Thyroid gland (tissue), 4 donors: ENCODE results near the gene HOXB9.

ENCODE experiments used
- POLR2A ChIP-seq, 2 donors: fragments of 450-650 bp; IDR thresholded peaks; one replicate each; pipeline ENCODE4 v1.6.1; 2017; ENCODE audit warnings: antibody characterized with exemption in 2 of 2, mild to moderate bottlenecking in 2 of 2, moderate library complexity in 1 of 2
- TF ChIP-seq, protein P1 (sequence below), 6 experiments: fragments of 200-600 bp in 3 of 6; fragments of 450-650 bp in 3 of 6; sonication (generic) in 3 of 6; IDR thresholded peaks; one replicate each; pipeline ENCODE4 v1.5.1; 2016 to 2019; ENCODE audit warnings: antibody characterized with exemption in 6 of 6, mild to moderate bottlenecking in 2 of 6, inconsistent platforms in 1 of 6, moderate library complexity in 1 of 6

DNA sequence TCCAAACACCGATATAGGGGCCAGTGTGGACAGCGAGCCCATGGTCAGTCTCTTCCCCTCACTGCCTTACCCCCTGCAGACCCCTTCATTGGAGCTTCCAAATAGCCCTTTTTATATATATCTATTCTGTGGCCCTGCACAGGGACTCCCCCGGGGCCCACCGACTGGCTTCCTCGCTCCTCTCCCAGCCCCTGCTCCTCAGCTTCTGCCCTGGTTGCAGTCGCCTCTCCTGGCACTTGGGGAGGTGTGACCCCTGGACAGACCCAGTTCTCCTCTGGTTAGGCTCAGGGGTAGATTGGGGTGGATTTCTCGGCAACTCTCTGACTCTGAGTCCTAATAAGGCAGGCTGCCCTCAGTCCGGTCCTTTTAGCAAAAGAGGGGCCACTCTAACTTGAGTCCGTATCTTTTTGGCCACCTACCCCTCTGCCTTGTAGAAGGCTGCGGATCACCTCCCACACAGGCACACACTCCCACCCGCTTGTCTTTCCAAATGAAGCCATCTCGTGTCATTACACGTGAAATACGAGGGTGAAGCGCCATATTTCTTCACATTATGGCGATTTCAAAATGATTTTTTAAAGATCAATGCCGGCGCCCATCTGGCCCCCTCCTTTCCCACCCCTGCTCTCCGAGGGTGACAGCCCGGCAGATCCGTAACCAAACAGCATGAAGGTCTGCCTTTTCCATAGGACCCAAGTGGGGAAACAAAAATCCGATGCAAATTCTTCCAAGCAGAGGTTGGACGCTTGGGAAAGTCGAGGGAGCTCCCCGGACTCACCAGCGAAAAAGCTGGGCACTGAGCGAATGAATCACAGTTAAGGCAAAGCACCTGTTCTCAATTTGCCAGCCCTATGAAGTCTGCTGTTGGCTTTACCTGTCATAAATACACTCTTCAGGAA lies 1.7 kb upstream of the HOXB9 start:
- TF ChIP-seq POLR2A (IDR thresholded peaks at IDR 0.05): no peak
- TF ChIP-seq, protein P1, sequence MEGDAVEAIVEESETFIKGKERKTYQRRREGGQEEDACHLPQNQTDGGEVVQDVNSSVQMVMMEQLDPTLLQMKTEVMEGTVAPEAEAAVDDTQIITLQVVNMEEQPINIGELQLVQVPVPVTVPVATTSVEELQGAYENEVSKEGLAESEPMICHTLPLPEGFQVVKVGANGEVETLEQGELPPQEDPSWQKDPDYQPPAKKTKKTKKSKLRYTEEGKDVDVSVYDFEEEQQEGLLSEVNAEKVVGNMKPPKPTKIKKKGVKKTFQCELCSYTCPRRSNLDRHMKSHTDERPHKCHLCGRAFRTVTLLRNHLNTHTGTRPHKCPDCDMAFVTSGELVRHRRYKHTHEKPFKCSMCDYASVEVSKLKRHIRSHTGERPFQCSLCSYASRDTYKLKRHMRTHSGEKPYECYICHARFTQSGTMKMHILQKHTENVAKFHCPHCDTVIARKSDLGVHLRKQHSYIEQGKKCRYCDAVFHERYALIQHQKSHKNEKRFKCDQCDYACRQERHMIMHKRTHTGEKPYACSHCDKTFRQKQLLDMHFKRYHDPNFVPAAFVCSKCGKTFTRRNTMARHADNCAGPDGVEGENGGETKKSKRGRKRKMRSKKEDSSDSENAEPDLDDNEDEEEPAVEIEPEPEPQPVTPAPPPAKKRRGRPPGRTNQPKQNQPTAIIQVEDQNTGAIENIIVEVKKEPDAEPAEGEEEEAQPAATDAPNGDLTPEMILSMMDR (IDR thresholded peaks at IDR 0.05): no peak
